Endometrial microvascular endothelial cells (primary cell): Measurements from ENCODE around the gene SPATA31C1. TPM values are rescaled to one million over a fixed set of nuclear protein-coding genes. Genes with fewer than 3 reads are reported as not detected.
"Not testable (repeated sequence)": the region's sequence is repeated elsewhere in the genome, so short reads cannot be mapped to it uniquely, and the experiment has no call there.

Source experiments
- in situ Hi-C: cut with HindIII; loops from 2 replicates; pipeline ENCODE4 v1.10.0; 2017; ENCODE audit warnings: low sequenced_read_pairs, low pct_unique_long_range_greater_than_20kb; ENCODE audit errors: inconsistent ontology term
- total RNA-seq: library from RNA; depleted of rRNA; stranded (reverse); fragments of >200 nt; gene quantifications from one replicate; pipeline ENCODE4 v1.2.3, GENCODE V29; 2015; ENCODE audit errors: inconsistent ontology term

The SPATA31C1 gene
- total RNA-seq, 1 donor from 2014 or later = not detected

DNA sequence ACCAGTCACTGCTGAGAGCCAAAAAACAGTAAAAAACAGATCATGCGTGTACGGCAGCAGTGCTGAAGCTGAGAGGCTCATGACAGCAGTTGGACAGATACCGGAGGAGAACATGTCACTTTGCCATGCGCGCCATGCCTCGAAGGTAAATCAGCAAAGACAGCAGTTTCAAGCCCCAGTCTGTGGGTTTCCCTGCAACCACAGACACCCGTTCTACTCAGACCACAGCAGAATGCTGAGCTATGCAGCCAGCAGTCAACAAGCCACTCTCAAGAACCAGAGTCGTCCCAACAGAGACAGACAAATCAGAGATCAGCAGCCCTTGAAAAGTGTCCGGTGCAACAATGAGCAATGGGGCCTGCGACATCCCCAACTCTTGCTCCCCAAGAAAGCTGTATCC lies 5.2 kb downstream of the SPATA31C1 start:
- in situ Hi-C loops = not testable (repeated sequence)

DNA sequence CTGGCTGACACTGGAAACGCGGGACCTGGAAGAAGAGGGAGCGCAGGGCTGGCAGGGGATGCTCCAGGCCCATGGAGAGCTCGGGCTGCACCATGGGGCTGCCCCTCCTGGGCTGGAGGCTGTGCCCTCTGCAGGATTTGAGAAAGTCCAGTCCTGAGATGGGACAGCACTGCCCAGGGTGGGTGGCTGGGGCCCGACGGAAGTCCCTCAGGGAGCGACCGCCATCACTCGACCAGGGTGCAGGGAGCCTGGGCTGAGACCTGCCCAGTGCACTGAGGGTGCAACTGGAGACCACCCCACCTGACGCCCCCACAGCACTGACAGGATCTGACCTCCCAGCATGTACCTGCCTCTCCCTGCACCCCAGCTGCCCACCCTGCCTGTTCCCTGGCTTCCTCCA lies 7.1 kb downstream of the SPATA31C1 start:
- in situ Hi-C loops = not testable (repeated sequence)

DNA sequence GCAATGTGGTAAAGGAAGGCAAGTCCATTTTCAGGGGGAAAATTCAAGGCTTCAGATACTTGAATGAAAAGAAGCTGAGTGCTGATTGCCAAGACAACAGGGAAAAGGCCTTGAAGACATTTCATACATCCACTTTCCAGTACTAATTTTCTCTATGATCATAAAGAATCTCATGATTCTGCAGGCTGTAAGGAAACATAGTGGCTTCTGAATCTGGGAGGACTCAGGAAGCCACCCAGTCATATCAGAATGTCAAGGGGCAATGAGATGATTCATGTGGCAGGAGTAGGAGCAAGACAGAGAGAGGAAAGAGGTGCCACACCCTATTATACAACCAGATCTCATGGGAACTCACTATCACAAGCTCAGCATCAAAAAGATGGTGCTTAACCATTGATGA lies 11.4 kb downstream of the SPATA31C1 start:
- in situ Hi-C loops = not testable (repeated sequence)

DNA sequence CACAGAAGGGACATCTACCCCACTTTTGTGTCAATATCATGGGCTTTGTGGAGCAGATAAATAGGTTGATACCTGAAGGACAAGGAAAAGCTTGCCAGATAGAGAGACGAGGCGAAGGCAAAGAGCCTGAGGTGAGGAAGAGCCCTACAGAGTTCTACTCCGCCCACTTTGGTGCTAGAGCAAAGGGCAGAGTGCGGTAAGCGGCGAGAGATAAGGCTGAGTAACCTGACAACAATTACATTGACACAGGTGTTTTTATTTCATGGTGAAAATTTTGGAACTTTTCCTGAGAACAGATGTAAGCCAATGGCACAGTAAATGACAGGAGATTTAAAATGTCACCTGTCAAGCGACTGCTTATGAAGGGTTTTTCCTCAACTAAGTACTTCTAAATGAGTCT lies 16.7 kb downstream of the SPATA31C1 start:
- in situ Hi-C loops = not testable (repeated sequence)

DNA sequence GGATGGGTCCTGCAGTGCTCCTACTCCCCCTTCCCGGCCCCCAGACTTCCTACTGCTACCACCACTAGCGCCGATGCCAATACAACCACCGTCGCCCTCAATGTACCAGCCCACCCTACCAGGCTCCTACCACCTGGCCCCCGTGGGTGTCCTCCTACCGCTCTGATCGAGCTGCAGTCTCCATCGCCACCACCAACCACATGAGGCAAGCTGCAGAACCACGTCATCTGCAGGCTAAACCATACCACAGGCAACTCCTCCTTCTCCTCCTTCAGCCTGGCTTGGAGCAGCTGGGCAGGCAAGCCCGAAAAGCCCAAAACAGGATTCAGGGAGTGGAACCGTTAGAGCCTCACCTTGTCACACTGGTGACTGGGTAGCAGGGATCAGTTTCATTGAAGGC lies 19.6 kb downstream of the SPATA31C1 start:
- in situ Hi-C loops = not testable (repeated sequence)

DNA sequence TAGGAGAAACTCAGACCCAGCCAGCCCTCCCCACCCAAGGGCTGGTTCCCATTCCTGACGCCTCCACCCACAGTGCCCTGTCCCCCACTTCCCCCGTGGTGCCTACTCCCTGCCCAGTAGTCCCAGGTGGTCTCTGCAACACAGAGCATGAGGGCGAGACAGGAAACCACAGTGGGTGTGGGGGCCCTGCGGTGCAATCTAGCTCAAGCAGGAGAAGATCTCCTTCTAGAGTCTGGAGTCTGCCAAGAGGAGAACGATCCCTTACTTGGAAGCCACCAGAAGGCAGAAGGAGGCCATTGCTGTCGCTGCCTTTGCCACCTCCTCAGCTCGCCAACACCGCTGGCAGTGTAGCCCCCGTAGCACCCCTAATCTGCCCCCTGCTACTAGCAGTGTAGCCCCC lies 20.2 kb downstream of the SPATA31C1 start:
- in situ Hi-C loops = not testable (repeated sequence)

DNA sequence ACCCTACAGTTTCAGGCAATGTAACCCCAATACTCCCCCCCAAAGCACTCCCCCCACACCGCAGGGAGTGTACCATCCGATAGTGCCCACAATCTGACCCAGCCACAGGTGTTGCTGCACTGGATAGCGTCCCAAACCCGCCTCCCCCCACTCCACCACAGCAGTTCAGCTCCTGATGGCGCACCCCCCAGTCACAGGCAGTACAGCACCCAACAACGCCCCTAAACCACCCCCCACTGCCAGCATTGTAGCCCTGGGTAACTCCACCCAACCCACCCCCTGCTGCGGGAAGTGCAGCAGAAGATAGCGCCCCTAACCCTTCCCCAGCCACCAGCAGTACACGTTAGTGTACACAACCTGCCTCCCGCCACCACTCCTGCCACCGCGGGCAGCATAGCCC lies 20.6 kb downstream of the SPATA31C1 start:
- in situ Hi-C loops = not testable (repeated sequence)

DNA sequence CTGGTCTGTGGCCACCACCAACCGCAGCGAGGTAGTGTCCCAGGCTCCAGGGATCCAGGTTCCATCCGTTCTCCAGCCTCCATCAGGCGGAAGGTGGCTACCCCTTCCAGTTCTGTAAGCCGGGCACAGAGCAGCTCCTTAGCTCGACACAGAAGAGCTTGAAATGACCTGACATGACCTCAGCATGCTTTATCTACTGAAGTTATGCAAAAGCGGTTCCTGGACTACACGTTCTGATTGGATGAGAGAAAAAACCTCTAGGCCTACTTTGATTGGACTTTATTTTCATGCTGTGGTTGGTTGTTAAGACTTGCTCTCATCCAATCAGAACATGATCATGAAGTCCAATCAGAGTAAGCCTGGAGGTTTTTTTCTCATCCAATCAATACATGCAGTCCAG lies 21.3 kb downstream of the SPATA31C1 start:
- in situ Hi-C loops = not testable (repeated sequence)

DNA sequence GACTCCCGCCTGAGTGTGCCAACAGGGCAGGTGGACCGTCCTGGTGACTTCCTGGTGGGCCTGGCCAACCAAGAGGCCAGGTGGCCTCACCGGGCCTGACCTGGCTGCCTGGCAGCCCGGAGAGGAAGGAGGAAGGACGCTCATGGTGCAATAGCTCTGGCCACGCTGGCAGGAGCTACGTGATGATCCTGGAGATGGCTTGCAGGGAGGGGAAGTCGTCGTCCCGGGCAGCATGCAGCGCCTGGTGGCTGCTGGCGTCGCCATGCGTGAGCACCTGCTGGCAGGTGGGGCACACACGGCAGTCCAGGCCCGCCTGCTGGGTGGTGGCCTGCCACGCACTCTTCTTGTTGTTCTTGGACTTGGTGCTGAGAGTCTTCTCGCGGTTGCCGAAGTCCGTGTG lies 26.3 kb downstream of the SPATA31C1 start:
- in situ Hi-C loops = no loop called here

DNA sequence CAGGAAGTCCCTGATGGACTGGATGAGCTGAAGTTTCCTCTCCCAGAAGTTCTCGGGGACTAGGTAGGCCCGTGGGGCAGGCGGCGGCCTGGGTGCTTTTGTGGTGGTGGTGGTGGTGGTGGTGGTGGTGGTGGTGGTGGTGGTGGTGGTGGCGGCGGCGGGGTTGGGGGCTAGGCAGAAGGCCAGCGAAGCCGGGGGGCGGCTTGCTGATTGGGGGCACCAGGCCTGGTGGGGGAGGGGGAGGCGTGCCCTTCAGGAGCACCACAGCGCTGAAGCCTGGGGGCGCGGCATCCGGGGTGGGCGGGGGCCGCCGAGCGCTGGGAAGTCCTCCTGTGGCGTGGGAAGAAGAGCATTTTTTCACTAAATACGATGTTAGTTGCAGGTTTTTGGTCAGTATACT lies 26.9 kb downstream of the SPATA31C1 start:
- in situ Hi-C loops = no loop called here

DNA sequence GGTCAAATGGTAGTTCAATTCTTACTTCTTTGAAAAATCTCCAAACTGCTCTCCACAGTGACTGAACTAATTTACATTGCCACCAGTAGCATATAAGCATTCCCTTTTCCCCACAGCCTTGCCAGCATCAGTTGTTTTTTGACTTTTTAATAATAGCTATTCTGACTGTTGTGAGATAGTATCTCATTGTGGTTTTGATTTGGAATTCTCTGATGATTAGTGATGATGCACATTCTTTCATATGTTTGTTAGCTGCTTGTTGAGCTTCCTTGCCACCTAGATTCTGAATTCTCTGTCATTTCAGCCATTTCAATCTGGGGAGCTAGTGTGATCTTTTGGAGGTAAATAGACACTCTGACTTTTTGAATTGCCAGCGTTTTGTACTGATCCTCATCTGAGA lies 32.5 kb downstream of the SPATA31C1 start:
- in situ Hi-C loops = no loop called here

DNA sequence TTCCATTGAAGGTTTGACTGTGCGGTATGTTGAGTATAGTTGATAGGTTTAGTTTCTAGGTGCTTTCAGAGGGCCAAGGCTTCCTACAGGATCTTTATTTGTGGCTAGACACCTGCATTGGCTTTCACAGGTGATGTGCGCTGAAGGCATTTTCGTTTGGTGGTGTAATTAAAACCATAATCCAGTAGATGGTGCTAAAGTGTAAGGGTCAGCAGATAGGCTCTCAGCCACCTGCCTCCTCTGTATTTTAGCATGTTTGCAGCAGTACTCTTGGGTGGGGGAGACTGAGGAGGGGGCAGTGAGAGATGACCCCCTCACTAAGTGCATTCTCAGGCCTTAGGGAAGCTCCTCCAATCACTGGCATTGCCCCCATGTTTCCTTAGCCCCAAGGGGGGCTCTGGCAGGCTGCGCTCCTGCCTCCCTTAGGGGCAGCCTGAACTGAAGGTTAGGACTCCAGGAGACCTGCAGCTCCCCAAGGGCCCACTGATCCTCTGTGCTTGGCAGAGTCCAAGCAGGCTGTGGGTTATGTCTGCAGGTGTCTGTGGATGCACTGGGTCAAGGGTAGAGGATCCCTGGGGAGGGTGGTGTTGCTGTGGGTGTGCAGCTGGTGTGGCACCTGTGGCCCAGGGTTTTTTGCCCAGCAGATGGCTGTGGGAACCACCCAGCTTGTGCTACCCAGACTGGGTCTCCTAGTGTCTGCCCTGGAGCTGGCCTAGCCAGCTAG lies 33.2 kb downstream of the SPATA31C1 start:
- in situ Hi-C loops = no loop called here

DNA sequence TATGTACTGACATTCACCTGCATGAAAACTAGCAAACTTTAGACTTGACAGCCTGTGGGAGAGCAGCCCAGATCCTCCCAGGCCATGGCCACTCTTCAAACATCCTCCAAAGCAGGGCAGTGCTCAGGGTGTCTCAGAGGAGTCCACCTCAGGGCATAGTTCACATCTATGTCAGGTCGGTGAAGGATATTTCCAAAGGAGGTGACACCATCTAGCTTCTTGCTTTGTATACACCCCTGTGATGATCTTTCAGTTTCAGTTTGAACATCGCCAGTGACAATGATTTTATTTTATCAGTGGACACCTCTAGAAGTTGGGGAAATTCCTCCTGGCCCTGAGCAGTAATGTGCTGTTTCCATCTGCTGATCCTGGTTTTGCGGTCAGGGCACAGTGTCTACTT lies 36.5 kb downstream of the SPATA31C1 start:
- in situ Hi-C loops = no loop called here

DNA sequence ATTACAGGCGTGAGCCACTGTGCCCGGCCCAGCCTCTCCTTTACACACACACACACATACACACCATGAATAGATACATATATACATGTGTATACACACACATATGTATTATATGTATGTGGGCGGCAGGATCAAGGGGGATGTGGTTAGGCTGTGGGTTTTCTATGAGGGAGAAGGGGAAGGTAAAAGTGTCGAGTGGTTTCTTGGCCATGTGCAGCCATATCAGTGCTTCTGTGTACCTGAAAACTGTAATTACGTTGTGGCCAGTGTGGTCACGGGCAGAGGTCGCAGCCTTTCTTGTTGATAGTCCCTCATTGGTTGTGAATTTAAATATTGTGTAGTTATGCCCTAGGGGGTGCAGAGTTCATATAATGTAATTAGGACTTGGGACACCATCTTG lies 40.1 kb downstream of the SPATA31C1 start:
- in situ Hi-C loops = no loop called here

DNA sequence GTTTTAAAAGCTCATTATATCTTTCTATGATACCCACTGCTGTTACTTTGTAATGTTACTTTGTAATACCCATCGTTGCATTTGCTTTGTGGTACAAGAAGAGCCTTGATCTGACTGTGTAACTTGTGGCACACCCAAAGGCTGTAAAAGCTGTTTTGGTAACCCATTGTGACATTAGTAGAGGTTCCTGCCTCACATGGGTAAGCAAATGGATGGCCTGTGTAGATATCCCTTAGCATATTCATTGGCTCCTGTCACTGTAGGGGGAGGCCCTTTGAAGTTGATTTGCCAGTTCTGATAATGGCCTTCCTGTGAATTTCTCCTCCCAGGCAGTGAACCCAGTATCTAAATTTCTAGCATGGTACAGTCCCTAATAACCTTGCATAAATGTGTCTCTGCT lies 40.8 kb downstream of the SPATA31C1 start:
- in situ Hi-C loops = no loop called here

DNA sequence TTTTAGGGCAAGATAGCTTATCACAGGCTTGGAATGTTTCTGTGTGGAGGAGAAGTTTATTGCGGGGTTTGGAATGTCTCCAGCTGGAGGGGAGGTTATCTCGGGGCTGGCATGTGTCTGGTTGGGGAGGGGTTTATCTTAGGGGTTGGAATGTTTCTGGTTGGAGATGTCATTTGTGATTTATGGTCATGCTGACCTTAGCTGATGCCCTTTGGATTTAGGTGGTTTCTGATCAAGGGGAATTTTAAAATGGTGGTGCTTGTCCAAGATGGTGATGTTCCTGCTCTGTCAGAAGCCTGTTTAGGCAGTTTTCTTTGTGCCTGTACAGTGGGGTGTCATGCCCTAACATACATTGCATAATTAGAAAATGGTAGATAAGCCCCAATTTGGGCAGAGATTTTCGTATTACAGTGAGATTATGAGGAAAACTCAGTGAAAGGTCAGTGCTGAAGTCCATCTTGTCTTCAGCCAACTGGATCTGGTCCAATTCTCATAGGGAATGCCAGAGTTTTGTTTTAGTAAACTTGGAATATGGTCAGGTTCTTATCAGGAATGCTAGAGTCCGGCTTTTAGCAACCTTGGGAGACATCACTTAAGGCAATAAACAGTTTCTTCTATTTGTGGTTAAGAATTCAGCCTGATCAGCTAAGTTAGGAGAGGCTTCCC lies 42.3 kb downstream of the SPATA31C1 start:
- in situ Hi-C loops = no loop called here

DNA sequence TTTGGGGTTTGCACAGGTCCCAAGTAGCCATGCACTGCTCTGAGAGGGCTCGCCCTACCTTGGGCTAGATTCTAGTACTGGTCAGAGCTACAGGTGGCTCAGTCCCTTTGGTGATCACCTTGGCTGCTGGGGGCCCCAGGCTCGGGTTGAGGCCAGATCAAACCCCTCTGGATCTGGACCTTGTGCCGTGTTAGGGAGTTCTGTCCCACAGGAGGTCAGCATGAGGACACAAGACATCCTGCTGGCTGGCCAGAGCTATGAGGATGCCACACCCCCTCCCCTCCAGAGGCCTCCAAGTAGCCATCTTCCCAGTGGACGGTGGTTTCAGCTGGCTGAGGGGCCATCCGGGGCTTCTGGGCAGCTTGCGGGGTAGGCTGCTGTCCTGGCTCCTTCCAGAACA lies 46.0 kb downstream of the SPATA31C1 start:
- in situ Hi-C loops = no loop called here

DNA sequence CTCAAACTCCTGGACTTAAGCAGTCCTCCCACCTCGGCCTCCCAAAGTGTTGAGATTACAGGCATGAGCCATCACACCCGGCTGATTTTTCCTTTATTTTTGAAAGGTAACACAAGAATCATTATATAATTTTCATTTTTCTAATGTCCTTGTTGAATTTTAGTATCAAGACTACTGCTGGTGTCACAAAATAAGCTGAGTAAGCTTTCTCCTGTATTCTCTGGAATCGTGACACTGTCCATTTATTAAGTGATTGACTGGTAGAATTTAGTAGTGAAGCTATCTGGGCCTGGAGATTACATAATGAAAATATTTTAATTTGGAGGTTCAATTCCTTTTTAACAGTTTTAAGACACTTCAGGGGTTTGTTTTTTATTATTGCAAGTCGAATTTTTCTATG lies 47.1 kb downstream of the SPATA31C1 start:
- in situ Hi-C loops = no loop called here

DNA sequence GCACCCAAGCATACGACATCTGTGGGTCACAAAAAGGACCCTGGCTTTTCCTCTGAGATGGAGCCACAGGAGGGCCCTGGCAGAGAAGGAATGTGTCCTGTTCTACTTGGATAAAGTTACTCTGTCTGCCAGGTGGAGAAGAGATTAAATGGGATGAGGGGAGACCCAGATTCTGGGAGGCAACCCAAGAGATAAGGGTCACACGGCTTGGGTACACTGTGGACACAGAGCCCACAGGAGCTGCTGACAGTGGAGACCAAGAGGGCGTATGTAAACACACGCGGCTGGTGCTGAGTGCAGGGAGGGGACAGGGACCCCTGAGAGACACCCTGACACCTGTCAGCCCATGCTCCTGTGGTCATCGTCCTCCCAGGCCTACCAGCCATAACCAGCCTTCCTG lies 50.4 kb downstream of the SPATA31C1 start:
- in situ Hi-C loops = no loop called here

DNA sequence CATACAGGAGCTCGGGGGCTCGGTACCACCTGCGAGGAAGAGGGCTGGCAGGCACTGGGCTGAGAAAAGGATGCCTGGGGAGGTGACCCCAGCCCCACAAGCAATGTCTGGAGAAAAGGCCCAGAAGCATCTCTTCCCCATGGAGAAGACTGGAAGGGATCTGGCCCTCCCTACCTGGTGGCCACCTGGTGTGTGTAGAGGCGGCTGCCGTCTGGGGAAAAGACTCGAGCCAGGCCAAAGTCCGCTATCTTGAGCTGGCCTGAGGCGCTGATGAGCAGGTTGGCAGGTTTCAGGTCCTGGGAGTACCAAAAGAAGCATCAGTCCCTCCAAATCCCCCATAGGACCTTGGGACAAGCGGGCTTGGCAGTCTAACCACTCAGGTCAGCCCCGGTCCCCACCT lies 52.8 kb downstream of the SPATA31C1 start:
- in situ Hi-C loops = no loop called here

DNA sequence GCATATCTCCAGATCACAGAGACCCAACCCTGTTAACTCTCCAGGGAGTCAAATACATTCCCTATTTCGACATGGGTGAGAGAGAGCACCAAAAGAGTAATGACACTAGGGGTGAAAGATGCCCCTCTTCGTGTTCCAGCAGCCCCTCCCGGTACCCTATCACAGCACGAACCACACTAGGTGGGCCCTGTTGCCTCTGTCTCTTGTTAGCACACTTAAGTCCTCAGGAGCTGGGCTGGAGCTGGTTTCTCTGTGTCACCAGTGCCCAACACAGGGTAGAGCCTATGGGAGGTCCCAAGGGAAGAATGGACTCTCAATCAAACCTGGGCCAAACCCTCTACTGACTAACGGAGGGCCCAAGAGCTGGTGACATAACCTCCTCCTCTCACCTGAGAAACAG lies 55.4 kb downstream of the SPATA31C1 start:
- in situ Hi-C loops = no loop called here
